ENCODE results near the gene HDGFL3. TPM values are rescaled to one million over a fixed set of nuclear protein-coding genes. Genes with fewer than 3 reads are reported as not detected.

Gene HDGFL3
- total RNA-seq, 1 experiment from 2014 or later = 39.0 TPM

DNA sequence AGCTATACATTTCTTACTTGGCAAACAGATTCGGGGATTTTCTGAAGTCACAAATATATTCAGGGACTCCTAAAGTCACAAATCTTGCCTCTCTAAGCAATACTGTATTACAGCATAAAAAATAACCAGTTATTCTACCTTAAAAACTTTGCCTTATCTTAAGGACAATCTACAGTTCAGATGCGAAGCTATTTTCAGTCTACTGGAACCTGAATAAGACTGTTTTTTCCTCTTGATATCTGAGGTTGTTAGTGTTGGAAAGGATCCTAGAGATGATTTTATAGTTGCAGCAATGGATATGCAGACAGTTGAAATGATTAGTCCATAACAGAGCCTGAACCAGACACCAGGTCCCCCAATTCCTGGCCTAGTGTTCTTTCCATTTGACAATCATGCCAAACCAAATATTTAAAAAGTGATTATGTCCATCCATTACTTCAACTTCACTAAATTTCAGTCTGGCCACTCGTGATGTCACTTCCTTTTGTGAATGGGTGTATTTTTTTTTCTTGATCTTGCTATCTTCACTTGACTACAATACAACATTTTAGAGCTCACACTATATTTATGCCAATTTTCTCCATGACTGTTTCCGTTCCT lies 1.8 kb downstream of the HDGFL3 start:
- H3K36me3 ChIP-seq (replicated peaks; ENCODE audit: control insufficient read depth, insufficient read depth, low read length) = no peaks in the 10 kb centered on the region
- no peaks in the 10 kb centered on the region for H3K27me3 ChIP-seq (ENCODE audit: control insufficient read depth, insufficient read depth, low read length)
- no peak for DNase-seq

DNA sequence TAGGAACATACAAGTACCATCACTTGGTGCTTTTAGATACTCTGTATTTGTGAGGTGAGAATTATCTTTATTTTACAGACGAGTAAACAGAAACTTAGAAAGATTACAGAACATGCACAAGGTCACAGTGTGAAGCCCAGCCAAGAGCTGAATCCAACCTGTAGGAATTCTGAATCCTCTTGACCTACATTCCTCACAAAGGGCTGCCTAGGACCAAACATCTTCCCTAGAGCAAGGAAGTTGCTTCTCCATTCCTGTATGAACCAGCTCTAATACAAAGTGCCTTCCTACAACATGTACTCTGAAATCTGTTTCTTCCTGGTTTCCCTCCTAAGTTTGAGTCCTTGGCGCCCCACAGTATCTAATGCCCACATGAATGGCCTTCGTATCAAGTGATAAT lies 2.9 kb downstream of the HDGFL3 start:
- DNase-seq = peak; percentile 49
- H3K4me3 ChIP-seq (ENCODE audit: insufficient read depth, low read depth, low read length) = no peak overlapping the region

More for the DNA sequence above, 1.8 kb downstream of the HDGFL3 start:
- no peak overlapping the region; the same call in 1 of the 2 replicates for H3K4me3 ChIP-seq (ENCODE audit: insufficient read depth, low read depth, low read length)

DNA sequence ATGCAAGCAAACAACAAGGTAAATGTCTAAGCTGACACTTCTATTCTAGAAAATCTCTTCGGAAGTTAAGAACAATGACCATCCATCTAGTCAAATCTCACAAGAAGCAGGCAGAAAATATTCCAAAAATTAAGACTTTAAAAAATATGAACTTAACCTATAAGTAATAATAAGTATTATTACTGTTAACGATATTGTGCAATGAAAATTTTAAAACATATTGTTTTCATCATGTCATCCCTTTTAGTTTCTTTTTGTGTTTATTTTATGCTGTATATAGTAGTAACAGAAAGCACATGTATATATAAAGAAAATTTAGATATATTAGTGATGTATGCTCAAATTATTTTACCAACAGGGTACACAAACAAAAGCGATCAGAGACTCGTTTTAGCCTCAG lies 4.1 kb downstream of the HDGFL3 start:
- Histone ChIP-seq H3K4me3 (ENCODE audit: insufficient read depth, low read depth, low read length) (no peak overlapping the region), H3K36me3 (replicated peaks; ENCODE audit: control insufficient read depth, insufficient read depth, low read length) (no peaks in the 10 kb centered on the region), H3K27me3 (ENCODE audit: control insufficient read depth, insufficient read depth, low read length) (no peaks in the 10 kb centered on the region)
- DNase-seq = no peak

More for the DNA sequence above, 2.9 kb downstream of the HDGFL3 start:
- Histone ChIP-seq H3K27me3 (ENCODE audit: control insufficient read depth, insufficient read depth, low read length) (no peaks in the 10 kb centered on the region), H3K36me3 (replicated peaks; ENCODE audit: control insufficient read depth, insufficient read depth, low read length) (no peaks in the 10 kb centered on the region)

DNA sequence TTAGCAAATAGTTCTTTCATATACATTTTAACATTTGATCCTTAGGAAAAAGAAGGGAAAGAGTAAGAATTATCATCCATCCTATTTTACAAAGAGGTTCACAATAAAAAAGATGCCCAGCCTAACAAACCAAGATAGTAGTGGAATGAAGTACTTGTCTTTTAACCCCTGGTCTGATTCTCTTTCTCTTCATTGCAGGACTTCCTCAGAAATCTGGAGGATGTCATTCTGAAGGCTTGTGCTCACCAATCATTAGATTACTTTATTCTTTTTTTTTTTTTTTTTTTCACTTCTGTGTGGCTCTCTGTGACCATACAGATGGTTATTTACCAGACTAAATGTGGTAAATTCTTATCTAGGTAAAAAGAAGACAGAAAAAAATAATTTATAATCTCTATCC lies 7.0 kb downstream of the HDGFL3 start:
- Histone ChIP-seq H3K36me3 (replicated peaks; ENCODE audit: control insufficient read depth, insufficient read depth, low read length) (no peaks in the 10 kb centered on the region), H3K27me3 (ENCODE audit: control insufficient read depth, insufficient read depth, low read length) (no peaks in the 10 kb centered on the region), H3K4me3 (ENCODE audit: insufficient read depth, low read depth, low read length) (no peak overlapping the region)
- DNase-seq = no peak

DNA sequence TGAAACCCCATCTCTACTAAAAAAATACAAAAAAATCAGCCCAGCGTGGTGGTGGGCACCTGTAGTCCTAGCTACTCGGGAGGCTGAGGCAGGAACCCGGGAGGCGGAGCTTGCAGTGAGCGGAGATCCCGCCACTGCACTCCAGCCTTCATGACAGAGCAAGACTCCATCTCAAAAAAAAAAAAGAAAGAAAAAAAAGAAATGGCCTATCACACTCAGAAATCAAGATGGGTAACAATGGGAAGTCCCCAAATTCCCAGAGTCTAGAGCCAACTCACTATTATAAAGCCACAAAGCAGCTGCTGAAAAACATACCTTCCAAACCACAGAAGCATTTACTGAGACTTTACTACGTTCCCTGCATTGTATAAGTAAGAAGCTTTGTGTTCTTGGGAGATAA lies 7.5 kb downstream of the HDGFL3 start:
- Histone ChIP-seq H3K4me3 (ENCODE audit: insufficient read depth, low read depth, low read length) (no peak overlapping the region), H3K36me3 (replicated peaks; ENCODE audit: control insufficient read depth, insufficient read depth, low read length) (no peaks in the 10 kb centered on the region), H3K27me3 (ENCODE audit: control insufficient read depth, insufficient read depth, low read length) (no peaks in the 10 kb centered on the region)
- DNase-seq = no peak

DNA sequence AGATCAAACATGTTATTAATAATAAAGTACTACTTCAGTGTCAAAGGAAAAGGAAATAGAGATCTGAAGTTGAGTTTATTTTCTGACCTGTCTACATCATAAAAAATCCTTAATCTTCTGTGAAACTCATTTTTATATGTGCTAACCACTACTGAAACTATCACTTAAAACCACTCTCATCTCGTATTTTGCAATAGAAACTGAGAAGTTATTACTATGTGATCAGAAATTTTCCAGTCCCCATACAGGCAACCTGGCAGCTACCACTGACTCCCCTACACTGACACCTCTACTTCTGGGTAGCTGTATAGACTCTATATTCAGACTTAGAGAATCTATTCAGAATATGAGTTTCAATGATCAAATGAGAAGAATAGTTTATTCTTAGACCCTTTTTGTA lies 8.3 kb downstream of the HDGFL3 start:
- Histone ChIP-seq H3K36me3 (replicated peaks; ENCODE audit: control insufficient read depth, insufficient read depth, low read length) (no peaks in the 10 kb centered on the region), H3K27me3 (ENCODE audit: control insufficient read depth, insufficient read depth, low read length) (no peaks in the 10 kb centered on the region), H3K4me3 (ENCODE audit: insufficient read depth, low read depth, low read length) (no peak overlapping the region)
- DNase-seq = no peak

DNA sequence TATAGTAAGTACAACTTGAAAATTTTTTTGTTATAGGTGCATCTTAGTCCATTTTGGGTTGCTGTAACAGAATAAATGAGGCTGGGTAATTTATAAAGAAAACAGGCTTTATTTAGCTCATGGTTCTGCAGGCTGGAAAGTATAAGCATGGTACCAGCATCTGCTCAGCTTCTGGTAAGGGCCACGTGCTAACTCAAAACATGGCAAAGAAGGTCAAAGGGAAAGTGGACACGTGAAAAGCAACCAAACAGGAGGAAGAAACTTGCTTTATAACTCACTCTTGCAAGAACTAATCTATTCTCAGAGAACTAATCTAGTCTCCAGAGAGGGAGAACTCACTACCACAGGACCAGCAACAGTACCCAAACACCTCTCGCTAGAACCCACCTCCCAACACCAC lies 9.1 kb downstream of the HDGFL3 start:
- H3K4me3 ChIP-seq (ENCODE audit: insufficient read depth, low read depth, low read length) = no peak overlapping the region
- no peaks in the 10 kb centered on the region for H3K36me3 ChIP-seq (replicated peaks; ENCODE audit: control insufficient read depth, insufficient read depth, low read length)
- DNase-seq = no peak
- H3K27me3 ChIP-seq (ENCODE audit: control insufficient read depth, insufficient read depth, low read length) = no peaks in the 10 kb centered on the region

DNA sequence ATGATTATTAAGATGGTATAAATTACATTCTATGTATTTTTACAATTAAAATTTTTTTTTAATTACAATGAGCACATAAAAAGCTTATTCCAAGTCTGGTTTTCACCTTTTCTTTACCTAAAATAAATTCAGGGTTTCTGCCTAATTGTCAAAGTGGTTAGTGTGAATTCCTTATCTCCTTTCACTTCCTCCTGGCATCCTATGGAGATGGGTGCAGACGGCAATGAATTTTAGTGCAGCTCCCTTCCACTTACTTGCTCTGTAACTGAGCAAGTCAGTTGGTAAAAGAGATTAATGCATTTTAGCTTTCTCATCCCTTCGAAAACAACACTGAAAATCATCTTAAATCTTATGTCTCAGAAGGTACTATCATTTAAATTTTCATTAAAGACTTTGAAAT lies 13.1 kb downstream of the HDGFL3 start:
- Histone ChIP-seq H3K27me3 (ENCODE audit: control insufficient read depth, insufficient read depth, low read length) (no peaks in the 10 kb centered on the region), H3K36me3 (replicated peaks; ENCODE audit: control insufficient read depth, insufficient read depth, low read length) (no peaks in the 10 kb centered on the region), H3K4me3 (ENCODE audit: insufficient read depth, low read depth, low read length) (no peak overlapping the region)
- DNase-seq = no peak

DNA sequence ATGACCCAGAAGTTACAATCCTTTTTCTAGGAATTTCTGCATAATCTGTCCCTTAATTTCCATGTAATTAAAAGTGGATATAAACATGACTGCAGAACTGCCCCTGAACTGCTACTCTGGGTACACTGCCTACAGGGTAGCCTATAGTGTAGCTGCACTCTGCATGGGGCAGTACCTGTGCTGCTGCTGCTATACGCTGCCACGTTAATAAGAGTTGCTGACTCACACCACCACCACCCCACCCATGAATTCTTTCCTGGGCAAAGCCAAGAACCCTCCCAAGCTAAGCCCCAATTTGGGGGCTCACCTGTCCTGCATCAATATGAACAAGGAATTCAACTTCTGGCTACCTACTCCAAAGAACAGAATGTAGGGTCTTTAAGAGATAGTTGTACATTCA lies 13.9 kb downstream of the HDGFL3 start:
- Histone ChIP-seq H3K27me3 (ENCODE audit: control insufficient read depth, insufficient read depth, low read length) (no peaks in the 10 kb centered on the region), H3K36me3 (replicated peaks; ENCODE audit: control insufficient read depth, insufficient read depth, low read length) (no peaks in the 10 kb centered on the region), H3K4me3 (ENCODE audit: insufficient read depth, low read depth, low read length) (no peak overlapping the region)
- no peak for DNase-seq

DNA sequence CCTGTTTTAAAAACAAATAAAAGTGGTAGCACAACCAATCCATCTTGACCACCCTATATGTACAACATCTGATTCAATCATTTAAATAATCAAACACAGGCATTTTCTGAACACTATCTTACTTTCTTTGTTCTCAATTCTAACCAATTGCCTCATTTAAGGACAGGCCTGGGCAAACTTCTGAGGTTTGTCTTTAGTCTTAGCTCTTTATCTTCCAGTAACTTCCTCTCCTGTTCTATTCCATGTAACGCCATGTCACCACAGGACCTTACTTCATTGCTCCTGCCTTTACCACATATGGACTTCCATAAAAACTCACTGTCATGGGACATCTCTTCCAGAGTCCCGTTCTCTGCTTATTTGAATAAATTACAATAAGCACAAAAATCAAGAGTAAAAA lies 14.9 kb downstream of the HDGFL3 start:
- Histone ChIP-seq H3K36me3 (replicated peaks; ENCODE audit: control insufficient read depth, insufficient read depth, low read length) (no peaks in the 10 kb centered on the region), H3K4me3 (ENCODE audit: insufficient read depth, low read depth, low read length) (no peak overlapping the region), H3K27me3 (ENCODE audit: control insufficient read depth, insufficient read depth, low read length) (no peaks in the 10 kb centered on the region)
- no peak for DNase-seq

DNA sequence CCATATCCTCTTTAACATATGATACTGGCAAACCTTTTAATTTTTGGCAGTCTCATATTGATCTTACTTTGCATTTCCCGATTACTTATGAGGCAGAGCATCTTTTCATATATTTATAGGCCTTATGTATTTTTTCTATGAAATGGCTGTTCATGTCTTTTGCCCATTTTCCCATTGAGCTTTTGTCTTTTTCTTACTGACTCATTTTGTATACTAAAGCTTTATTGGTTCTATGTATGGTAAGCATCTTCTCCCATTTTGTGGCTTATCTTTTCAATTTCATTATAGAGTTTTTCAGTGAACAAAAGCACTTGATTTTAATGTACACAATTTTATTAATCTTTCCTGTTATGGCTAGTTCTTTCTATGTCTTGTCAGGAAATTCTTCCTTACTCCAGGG lies 17.2 kb downstream of the HDGFL3 start:
- no peaks in the 10 kb centered on the region for H3K27me3 ChIP-seq (ENCODE audit: control insufficient read depth, insufficient read depth, low read length)
- DNase-seq = no peak
- no peak overlapping the region for H3K4me3 ChIP-seq (ENCODE audit: insufficient read depth, low read depth, low read length)
- no peaks in the 10 kb centered on the region for H3K36me3 ChIP-seq (replicated peaks; ENCODE audit: control insufficient read depth, insufficient read depth, low read length)

DNA sequence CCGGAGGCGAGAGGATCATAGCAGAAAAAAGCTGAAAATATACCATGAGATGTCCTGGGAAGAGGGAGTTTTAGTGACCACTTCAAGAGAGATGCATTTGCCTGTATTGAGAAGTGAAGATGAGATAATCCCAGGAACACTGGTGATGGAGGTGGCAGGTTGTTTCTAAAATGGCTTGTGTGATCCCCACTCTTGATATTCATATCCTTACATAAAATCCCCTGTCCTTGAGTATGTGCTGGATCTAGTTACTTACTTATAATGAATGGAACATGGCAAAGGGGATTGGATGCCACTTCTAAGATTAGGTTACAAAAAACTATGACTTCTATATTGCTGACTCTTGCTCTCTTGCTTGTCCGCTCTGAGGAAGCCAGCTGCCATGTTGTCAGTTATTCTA lies 22.1 kb downstream of the HDGFL3 start:
- H3K4me3 ChIP-seq (ENCODE audit: insufficient read depth, low read depth, low read length) = no peak overlapping the region
- H3K27me3 ChIP-seq (ENCODE audit: control insufficient read depth, insufficient read depth, low read length) = no peaks in the 10 kb centered on the region

DNA sequence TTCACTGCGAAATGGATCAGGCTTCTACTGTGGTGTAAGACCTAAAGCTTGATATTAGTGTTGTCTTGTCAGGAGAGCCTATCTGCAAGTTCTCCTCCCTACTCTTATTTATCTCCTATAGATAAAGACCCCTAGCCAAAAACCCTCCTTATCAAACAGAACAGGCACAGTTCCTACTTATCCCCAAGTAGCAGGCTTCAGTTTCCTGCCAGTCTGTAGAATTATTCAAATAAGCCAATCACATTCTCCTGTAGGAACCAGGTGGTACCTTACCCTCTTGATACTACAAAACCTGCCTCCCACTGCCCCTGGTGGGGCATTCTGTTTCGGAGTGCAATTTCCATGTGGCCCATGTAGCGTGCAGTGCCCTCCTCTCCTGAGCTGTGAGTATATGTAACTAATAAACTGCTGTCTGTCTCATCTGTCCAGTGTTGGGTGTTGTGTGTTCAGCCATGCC lies 28.7 kb downstream of the HDGFL3 start:
- no peak overlapping the region for H3K4me3 ChIP-seq (ENCODE audit: insufficient read depth, low read depth, low read length)
- H3K36me3 ChIP-seq (replicated peaks; ENCODE audit: control insufficient read depth, insufficient read depth, low read length) = 0 out of 2 replicates have a peak, but pooled peaks cover 1% of the 10 kb centered on the region
- H3K27me3 ChIP-seq (ENCODE audit: control insufficient read depth, insufficient read depth, low read length) = no peaks in the 10 kb centered on the region
- DNase-seq = no peak

More for the DNA sequence above, 22.1 kb downstream of the HDGFL3 start:
- DNase-seq = no peak
- no peaks in the 10 kb centered on the region for H3K36me3 ChIP-seq (replicated peaks; ENCODE audit: control insufficient read depth, insufficient read depth, low read length)

DNA sequence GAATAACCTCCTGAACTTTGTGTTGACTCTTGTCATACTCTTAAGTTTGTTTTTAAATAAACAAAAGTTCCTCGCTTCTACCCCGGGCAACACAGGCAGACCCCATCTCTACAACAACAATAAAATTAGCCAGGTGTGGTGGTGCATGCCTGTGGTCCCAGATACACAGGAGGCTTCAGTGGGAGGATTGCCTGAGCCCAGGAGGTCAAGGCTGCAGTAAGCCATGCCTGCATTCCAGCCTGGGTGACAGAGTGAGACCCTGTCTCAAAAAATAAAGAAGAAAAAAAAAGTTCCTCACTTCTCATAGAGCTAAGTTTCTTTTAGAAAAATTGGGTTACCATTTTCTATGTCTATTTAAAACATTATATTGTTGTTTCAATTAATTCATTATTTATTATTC lies 29.2 kb downstream of the HDGFL3 start:
- no peaks in the 10 kb centered on the region for H3K27me3 ChIP-seq (ENCODE audit: control insufficient read depth, insufficient read depth, low read length)
- H3K36me3 ChIP-seq (replicated peaks; ENCODE audit: control insufficient read depth, insufficient read depth, low read length) = 0 out of 2 replicates have a peak, but pooled peaks cover 1% of the 10 kb centered on the region
- H3K4me3 ChIP-seq (ENCODE audit: insufficient read depth, low read depth, low read length) = no peak overlapping the region
- DNase-seq = no peak

DNA sequence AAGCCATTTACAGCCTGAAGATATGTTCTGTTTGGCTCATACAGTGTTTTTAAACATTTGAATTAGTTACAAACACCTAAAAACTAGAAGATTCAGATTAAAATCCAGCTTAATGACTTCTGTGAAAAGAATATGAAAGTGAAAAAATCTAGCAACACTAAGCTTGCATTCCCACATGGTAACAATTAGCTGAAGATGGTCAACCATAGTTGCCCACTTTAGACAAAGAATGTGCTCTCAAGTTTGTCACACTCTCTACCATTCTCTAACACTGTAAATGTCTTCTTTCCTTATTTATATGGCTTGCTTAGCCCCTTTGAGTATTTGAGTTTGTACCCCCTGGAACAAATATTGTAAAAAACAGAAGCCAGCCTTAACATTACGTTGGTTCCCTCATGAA lies 32.7 kb downstream of the HDGFL3 start:
- Histone ChIP-seq H3K4me3 (ENCODE audit: insufficient read depth, low read depth, low read length) (no peak overlapping the region), H3K36me3 (replicated peaks; ENCODE audit: control insufficient read depth, insufficient read depth, low read length) (0 out of 2 replicates have a peak, but pooled peaks cover 1% of the 10 kb centered on the region), H3K27me3 (ENCODE audit: control insufficient read depth, insufficient read depth, low read length) (no peaks in the 10 kb centered on the region)
- DNase-seq = no peak
